GM23248 (cell line): Measurements from ENCODE around the gene MEAK7. TPM values are rescaled to one million over a fixed set of nuclear protein-coding genes. Genes with fewer than 3 reads are reported as not detected.

Source experiments
- DNase-seq: peaks from one replicate; pipeline ENCODE4 v3.0.0-alpha.2; 2015
- H2AFZ ChIP-seq: fragments of 200-600 bp; sonication (generic); 2 replicates; pipeline ENCODE4 v1.6.1; 2016; ENCODE audit warnings: antibody characterized with exemption
- H3F3A ChIP-seq: fragments of 200-600 bp; sonication (generic); 2 replicates; pipeline ENCODE4 v1.6.1; 2016; ENCODE audit warnings: mild to moderate bottlenecking, antibody characterized with exemption, mixed run types; ENCODE audit not compliant: insufficient read depth
- H3K27ac ChIP-seq: fragments of 200-600 bp; sonication (generic); 2 replicates; pipeline ENCODE4 v1.5.1; 2016; ENCODE audit warnings: mild to moderate bottlenecking
- H3K27me3 ChIP-seq: fragments of 200-600 bp; sonication (generic); replicated peaks from 2 replicates; pipeline ENCODE4 v1.6.1; 2016; ENCODE audit warnings: mild to moderate bottlenecking; ENCODE audit not compliant: insufficient read depth
- H3K36me3 ChIP-seq: fragments of 200-600 bp; sonication (generic); 2 replicates; pipeline ENCODE4 v1.6.1; 2016; ENCODE audit warnings: low read depth, mild to moderate bottlenecking
- H3K4me1 ChIP-seq: fragments of 200-600 bp; sonication (generic); 2 replicates; pipeline ENCODE4 v1.6.1; 2016; ENCODE audit warnings: mild to moderate bottlenecking; ENCODE audit not compliant: insufficient read depth
- H3K4me2 ChIP-seq: fragments of 200-600 bp; sonication (generic); one replicate; pipeline ENCODE4 v1.6.1; 2016; ENCODE audit warnings: mild to moderate bottlenecking; ENCODE audit not compliant: unreplicated experiment
- H3K4me3 ChIP-seq: fragments of 200-600 bp; sonication (generic); 2 replicates; pipeline ENCODE4 v1.5.1; 2016; ENCODE audit warnings: mild to moderate bottlenecking
- H3K79me2 ChIP-seq: fragments of 200-600 bp; sonication (generic); 2 replicates; pipeline ENCODE4 v1.6.1; 2016; ENCODE audit warnings: mild to moderate bottlenecking; ENCODE audit not compliant: insufficient read depth
- H3K9ac ChIP-seq: fragments of 200-600 bp; sonication (generic); 2 replicates; pipeline ENCODE4 v1.6.1; 2016; ENCODE audit warnings: mild to moderate bottlenecking
- H3K9me2 ChIP-seq: fragments of 200-600 bp; sonication (generic); 2 replicates; pipeline ENCODE4 v1.6.1; 2016; ENCODE audit warnings: mixed run types, mild to moderate bottlenecking, moderate library complexity; ENCODE audit not compliant: insufficient read depth
- H3K9me3 ChIP-seq: fragments of 200-600 bp; sonication (generic); one replicate; pipeline ENCODE4 v1.6.1; 2017; ENCODE audit warnings: low read depth
- H4K20me1 ChIP-seq: fragments of 200-600 bp; sonication (generic); 2 replicates; pipeline ENCODE4 v1.6.0; 2016; ENCODE audit not compliant: insufficient read depth
- EZH2 ChIP-seq: fragments of 200-600 bp; sonication (generic); IDR thresholded peaks from 2 replicates; pipeline ENCODE4 v1.6.1; 2018; ENCODE audit warnings: antibody characterized with exemption, mild to moderate bottlenecking; ENCODE audit not compliant: insufficient read depth, poor library complexity, severe bottlenecking
- EZH2phosphoT487 ChIP-seq: fragments of 200-600 bp; sonication (generic); IDR thresholded peaks from 2 replicates; pipeline ENCODE4 v1.6.1; 2018; ENCODE audit warnings: antibody characterized with exemption, moderate library complexity, mild to moderate bottlenecking, low read depth; ENCODE audit not compliant: insufficient read depth
- WGBS, 2 experiments: methylation state at CpG; one replicate each; pipeline ENCODE4 v1.1.6; 2015 to 2017; ENCODE audit warnings: low lambda C conversion rate in 2 of 2, low coverage in 1 of 2; ENCODE audit errors: missing lambda C conversion rate in 2 of 2; 5-methylcytosine and 5-hydroxymethylcytosine counted together
- in situ Hi-C: fragments of 300-500 bp; cut with MboI; formaldehyde crosslinking; loops from 2 replicates; pipeline ENCODE4 v1.15.0; 2020
- polyA plus RNA-seq: library from polyadenylated mRNA; unstranded; fragments of >200 nt; fragmentation: Nextera tagmentation; extraction: Ambion mirVana; gene quantifications from 2 replicates; pipeline ENCODE4 v1.2.1, GENCODE V29; 2016
- total RNA-seq: library from RNA; depleted of rRNA; stranded (reverse); fragments of >200 nt; shearing (Covaris generic); gene quantifications from 2 replicates; pipeline ENCODE4 v1.2.3, GENCODE V29; 2014

The MEAK7 gene
- total and polyA plus RNA-seq, 2 experiments from 2014 or later = 45.6 to 62.0 TPM

DNA sequence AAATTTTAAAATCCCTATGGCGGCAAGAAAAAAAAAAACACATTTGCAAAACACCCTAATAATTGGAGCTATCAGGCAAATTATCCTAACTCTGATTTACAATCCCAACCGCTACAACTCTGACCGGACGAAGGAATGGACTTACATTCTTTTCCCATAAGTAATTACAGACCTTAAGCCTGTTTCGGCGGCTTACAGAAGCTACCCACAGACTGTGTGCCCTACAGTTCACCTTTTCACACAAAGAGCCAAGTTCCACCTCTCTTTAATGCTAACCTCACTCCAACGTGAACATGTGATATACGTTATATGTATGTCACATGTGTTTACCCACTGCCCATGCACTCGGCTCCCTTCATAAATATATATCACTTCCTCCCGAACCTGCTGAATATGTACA lies 8.7 kb upstream of the MEAK7 start:
- Histone ChIP-seq H3K9me3 (no peaks in the 10 kb centered on the region), H3K27me3 (no peaks in the 10 kb centered on the region), H3K79me2 (no peaks in the 10 kb centered on the region), H3K4me1 (peaks cover 11% of the 10 kb centered on the region), H3K4me2 (no peak overlapping the region), H3K9me2 (no peaks in the 10 kb centered on the region), H2AFZ (no peak overlapping the region), H3K4me3 (no peak overlapping the region), H3F3A (peaks cover 9% of the 10 kb centered on the region; the same call in 1 of the 2 replicates), H3K9ac (no peak overlapping the region), H3K36me3 (no peaks in the 10 kb centered on the region), H3K27ac (no peak overlapping the region), H4K20me1 (no peaks in the 10 kb centered on the region)
- in situ Hi-C loops = loop anchor here (5.0 kb wide), 2 partner anchors 109 to 214 kb away; no protein-coding TSS in a partner anchor
- peak; percentile 52 for DNase-seq
- 75 to 82% methylated on average over 10 of the region's 10 CpGs for WGBS, 2 experiments
- TF ChIP-seq EZH2 (no peak), EZH2phosphoT487 (no peak)

- no peak for TF ChIP-seq EZH2
- Histone ChIP-seq H3K9me3 (no peaks in the 10 kb centered on the region), H3K4me3 (no peak overlapping the region), H3K79me2 (no peaks in the 10 kb centered on the region), H3K27me3 (no peaks in the 10 kb centered on the region), H3K4me1 (peaks cover 12% of the 10 kb centered on the region), H4K20me1 (no peaks in the 10 kb centered on the region), H3K9ac (no peak overlapping the region), H2AFZ (no peak overlapping the region), H3F3A (no peaks in the 10 kb centered on the region), H3K9me2 (no peaks in the 10 kb centered on the region), H3K27ac (no peak overlapping the region), H3K36me3 (no peaks in the 10 kb centered on the region), H3K4me2 (no peak overlapping the region)
- WGBS, 2 experiments = 60 to 62% methylated on average over 13 of the region's 13 CpGs
- DNase-seq = no peak
- in situ Hi-C loops = loop anchor here (5.0 kb wide), 2 partner anchors 110 to 215 kb away; no protein-coding TSS in a partner anchor
Measured at GRCh38 chr16:84511831-84512230, 7.4 kb upstream of the MEAK7 start.

- no peaks in the 10 kb centered on the region for H3K79me2 ChIP-seq
- peaks cover 12% of the 10 kb centered on the region for H3K4me1 ChIP-seq
- H3K36me3 ChIP-seq = no peaks in the 10 kb centered on the region
- peak overlapping the region; percentile 68 for H2AFZ ChIP-seq
- H3K27ac ChIP-seq = no peak overlapping the region
- no peaks in the 10 kb centered on the region for H4K20me1 ChIP-seq
- H3K9ac ChIP-seq = 0 out of 2 replicates have a peak overlapping the region, but pooled peaks have one; percentile 20
- H3F3A ChIP-seq = no peaks in the 10 kb centered on the region
- peak overlapping the region; percentile 37 for H3K4me3 ChIP-seq
- TF ChIP-seq EZH2phosphoT487 (no peak), EZH2 (no peak)
- peak overlapping the region; percentile 62 for H3K4me2 ChIP-seq
- in situ Hi-C loops = loop anchor here (5.0 kb wide), 2 partner anchors 111 to 216 kb away; no protein-coding TSS in a partner anchor
- no peaks in the 10 kb centered on the region for H3K9me2 ChIP-seq
- 10 to 11% methylated on average over 21 of the region's 21 CpGs for WGBS, 2 experiments
- H3K27me3 ChIP-seq = no peaks in the 10 kb centered on the region
- H3K9me3 ChIP-seq = no peaks in the 10 kb centered on the region
- DNase-seq = peak; percentile 89
Measured at GRCh38 chr16:84511180-84511800, 6.8 kb upstream of the MEAK7 start.

GRCh38 chr16:84509032-84509950 lies 4.8 kb upstream of the MEAK7 start:
- WGBS, 2 experiments = 86 to 91% methylated on average over 18 to 20 of the region's 20 CpGs
- in situ Hi-C loops = no loop called here

More at GRCh38 chr16:84509032-84509950, 4.8 kb upstream of the MEAK7 start:
- Histone ChIP-seq H2AFZ (no peak overlapping the region), H4K20me1 (no peaks in the 10 kb centered on the region), H3K4me1 (peaks cover 17% of the 10 kb centered on the region), H3K27me3 (no peaks in the 10 kb centered on the region), H3K4me2 (no peak overlapping the region), H3K36me3 (no peaks in the 10 kb centered on the region), H3K9ac (no peak overlapping the region), H3K79me2 (peaks cover 2% of the 10 kb centered on the region), H3K9me2 (no peaks in the 10 kb centered on the region), H3F3A (no peaks in the 10 kb centered on the region), H3K4me3 (no peak overlapping the region), H3K9me3 (no peaks in the 10 kb centered on the region), H3K27ac (no peak overlapping the region)
- TF ChIP-seq EZH2phosphoT487 (no peak), EZH2 (no peak)
- no peak for DNase-seq
